ENCODE data around the gene IRAK1.
A peak's percentile ranks its signal among the peaks of the same experiment; 100 is the strongest.
"Not testable (repeated sequence)": the region's sequence is repeated elsewhere in the genome, so short reads cannot be mapped to it uniquely, and the experiment has no call there.

IRAK1 gene

GRCh38 chrX:153993978-153994377 is 25.7 kb downstream of the IRAK1 start:
- no peak for DNase-seq

- DNase-seq: no peak
Observed at GRCh38 chrX:153993079-153993478, 26.6 kb downstream of the IRAK1 start.

- DNase-seq: no peak
Observed at GRCh38 chrX:153992180-153992579, 27.5 kb downstream of the IRAK1 start.

GRCh38 chrX:153991013-153991580 is 28.6 kb downstream of the IRAK1 start:
- DNase-seq: no peak

GRCh38 chrX:153989973-153990655 is 29.6 kb downstream of the IRAK1 start:
- no peak for DNase-seq

GRCh38 chrX:153988493-153988892 is 31.2 kb downstream of the IRAK1 start:
- DNase-seq: no peak

- DNase-seq: peak; percentile 70
Observed at GRCh38 chrX:153984351-153985178, 35.1 kb downstream of the IRAK1 start.

- no peak for DNase-seq
Observed at GRCh38 chrX:153983321-153983801, 36.3 kb downstream of the IRAK1 start.

GRCh38 chrX:153981771-153982533 is 37.8 kb downstream of the IRAK1 start:
- peak; percentile 77 for DNase-seq

- DNase-seq: no peak
Observed at GRCh38 chrX:153981231-153981630, 38.5 kb downstream of the IRAK1 start.

GRCh38 chrX:153980394-153980793 is 39.3 kb downstream of the IRAK1 start:
- not testable (repeated sequence) for DNase-seq

GRCh38 chrX:153974726-153975286 is 44.9 kb downstream of the IRAK1 start:
- DNase-seq: no peak

GRCh38 chrX:153974003-153974725 is 45.5 kb downstream of the IRAK1 start:
- no peak for DNase-seq

GRCh38 chrX:153973127-153974002 is 46.3 kb downstream of the IRAK1 start:
- no peak for DNase-seq

GRCh38 chrX:153972368-153973126 is 47.2 kb downstream of the IRAK1 start, which contains the start of gene TMEM187:
TSS of gene TMEM187 (plus strand) at chrX:153972754. CDS start at chrX:153982063, 9,309 bp downstream.
- DNase-seq: peak; percentile 95

- peak; percentile 97 for DNase-seq
Observed at GRCh38 chrX:153971450-153972367, 48.0 kb downstream of the IRAK1 start, which contains the start of gene HCFC1. TSS of gene HCFC1 (minus strand) at chrX:153971818. CDS start at chrX:153970840, 978 bp downstream.

- DNase-seq: peak; percentile 94
Observed at GRCh38 chrX:153971124-153971449, 48.6 kb downstream of the IRAK1 start.

- DNase-seq: no peak
Observed at GRCh38 chrX:153970357-153971123, 49.2 kb downstream of the IRAK1 start.

All from activated CD8-positive, alpha-beta memory T cell treated with anti-CD3 and anti-CD28 coated beads for 24 hours (primary cell).